NCI-H2107 (cell line): ENCODE results near the gene PDCD6IP.
"Not testable (repeated sequence)": the region's sequence is repeated elsewhere in the genome, so short reads cannot be mapped to it uniquely, and the experiment has no call there.

Experiments used
- DNase-seq: peaks from one replicate; lab custom pipeline; 2025; lab: John Stamatoyannopoulos, UW

The PDCD6IP gene

GRCh38 chr3:33850599-33850998 is 52.2 kb downstream of the PDCD6IP start:
- not testable (repeated sequence) for DNase-seq

GRCh38 chr3:33855407-33855806 is 57.0 kb downstream of the PDCD6IP start:
- not testable (repeated sequence) for DNase-seq

- no peak for DNase-seq
These were observed 57.6 kb downstream of the PDCD6IP start for GRCh38 chr3:33855884-33856546.

GRCh38 chr3:33857701-33858100 is 59.3 kb downstream of the PDCD6IP start:
- not testable (repeated sequence) for DNase-seq

GRCh38 chr3:33858131-33858530 is 59.7 kb downstream of the PDCD6IP start:
- DNase-seq = no peak

GRCh38 chr3:33860373-33861050 is 62.1 kb downstream of the PDCD6IP start:
- no peak for DNase-seq

GRCh38 chr3:33865133-33865532 is 66.7 kb downstream of the PDCD6IP start:
- DNase-seq = no peak

GRCh38 chr3:33868309-33868708 is 69.9 kb downstream of the PDCD6IP start:
- no peak for DNase-seq

- no peak for DNase-seq
These were observed 71.5 kb downstream of the PDCD6IP start for GRCh38 chr3:33869977-33870376.

- DNase-seq = no peak
These were observed 76.4 kb downstream of the PDCD6IP start for GRCh38 chr3:33874815-33875214.

- no peak for DNase-seq
These were observed 77.2 kb downstream of the PDCD6IP start for GRCh38 chr3:33875680-33876079.

GRCh38 chr3:33877187-33877586 is 78.8 kb downstream of the PDCD6IP start:
- DNase-seq = no peak

- peak; percentile 16 for DNase-seq
These were observed 81.1 kb downstream of the PDCD6IP start for GRCh38 chr3:33879540-33879939.

GRCh38 chr3:33881156-33882064 is 83.0 kb downstream of the PDCD6IP start:
- DNase-seq = no peak

- DNase-seq = no peak
These were observed 83.9 kb downstream of the PDCD6IP start for GRCh38 chr3:33882296-33882695.

- DNase-seq = no peak
These were observed 85.1 kb downstream of the PDCD6IP start for GRCh38 chr3:33883538-33883950.

- DNase-seq = peak; percentile 5
These were observed 85.6 kb downstream of the PDCD6IP start for GRCh38 chr3:33883951-33884561.

- no peak for DNase-seq
These were observed 86.3 kb downstream of the PDCD6IP start for GRCh38 chr3:33884701-33885100.

- DNase-seq = no peak
These were observed 87.1 kb downstream of the PDCD6IP start for GRCh38 chr3:33885496-33885895.

- no peak for DNase-seq
These were observed 87.6 kb downstream of the PDCD6IP start for GRCh38 chr3:33886015-33886414.

GRCh38 chr3:33887478-33887877 is 89.0 kb downstream of the PDCD6IP start:
- DNase-seq = no peak

GRCh38 chr3:33889394-33890039 is 91.1 kb downstream of the PDCD6IP start:
- no peak for DNase-seq
